HEK293T (cell line): Measurements from ENCODE around the gene BPNT1.
"Not testable (repeated sequence)": the region's sequence is repeated elsewhere in the genome, so short reads cannot be mapped to it uniquely, and the experiment has no call there.

Experiments
- ARNT ChIP-seq: fragments of 450-650 bp; IDR thresholded peaks from 2 replicates; pipeline ENCODE4 v1.6.1; 2017; ENCODE audit warnings: mild to moderate bottlenecking
- BHLHE40 ChIP-seq: fragments of 450-650 bp; IDR thresholded peaks from 2 replicates; pipeline ENCODE4 v1.6.1; 2016; ENCODE audit warnings: mild to moderate bottlenecking, moderate library complexity, borderline replicate concordance
- FOXA1 ChIP-seq: fragments of 450-650 bp; IDR thresholded peaks from 2 replicates; pipeline ENCODE4 v1.6.1; 2016; ENCODE audit warnings: mild to moderate bottlenecking
- FOXK2 ChIP-seq: fragments of 450-650 bp; IDR thresholded peaks from 2 replicates; pipeline ENCODE4 v1.6.1; 2016; ENCODE audit warnings: mild to moderate bottlenecking
- FOXM1 ChIP-seq: fragments of 450-650 bp; IDR thresholded peaks from 2 replicates; pipeline ENCODE4 v1.6.1; 2017; ENCODE audit warnings: mild to moderate bottlenecking, borderline replicate concordance
- HDGF ChIP-seq: fragments of 450-650 bp; IDR thresholded peaks from 2 replicates; pipeline ENCODE4 v1.6.1; 2017; ENCODE audit warnings: antibody characterized with exemption, borderline replicate concordance
- L3MBTL2 ChIP-seq: fragments of 450-650 bp; conservative IDR thresholded peaks from 2 replicates; pipeline ENCODE4 v1.6.1; 2016; ENCODE audit warnings: mild to moderate bottlenecking
- LEF1 ChIP-seq: fragments of 450-650 bp; IDR thresholded peaks from 2 replicates; pipeline ENCODE4 v1.6.1; 2017; ENCODE audit warnings: mild to moderate bottlenecking, borderline replicate concordance
- NFRKB ChIP-seq: fragments of 450-650 bp; IDR thresholded peaks from 2 replicates; pipeline ENCODE4 v1.6.1; 2016; ENCODE audit warnings: mild to moderate bottlenecking, moderate library complexity
- PKNOX1 ChIP-seq: fragments of 450-650 bp; IDR thresholded peaks from 2 replicates; pipeline ENCODE4 v1.6.1; 2016
- SP1 ChIP-seq: fragments of 450-650 bp; IDR thresholded peaks from 2 replicates; pipeline ENCODE4 v1.6.1; 2017
- SUZ12 ChIP-seq: fragments of 450-650 bp; IDR thresholded peaks from 2 replicates; pipeline ENCODE4 v1.6.1; 2016; ENCODE audit warnings: mild to moderate bottlenecking
- TARDBP ChIP-seq: fragments of 450-650 bp; IDR thresholded peaks from 2 replicates; pipeline ENCODE4 v1.6.1; 2016
- ZNF384 ChIP-seq: fragments of 450-650 bp; IDR thresholded peaks from 2 replicates; pipeline ENCODE4 v1.6.1; 2016

- not testable (repeated sequence) for TF ChIP-seq ARNT, ZNF384, TARDBP, HDGF, BHLHE40, FOXM1, SUZ12, FOXK2, SP1, L3MBTL2, PKNOX1, LEF1, NFRKB, FOXA1
Observed at GRCh38 chr1:220110473-220110872, 20.9 kb upstream of the BPNT1 start.
